Inflammatory macrophage treated with lipopolysaccharide for 4 hours (primary cell): ENCODE measurements around the gene NME7.
A peak's percentile ranks its signal among the peaks of the same experiment; 100 is the strongest.
"Not testable (repeated sequence)": the region's sequence is repeated elsewhere in the genome, so short reads cannot be mapped to it uniquely, and the experiment has no call there.

Source experiments
- DNase-seq: peaks from one replicate; pipeline ENCODE4 v3.0.0-alpha.2; 2020

Gene NME7

DNA sequence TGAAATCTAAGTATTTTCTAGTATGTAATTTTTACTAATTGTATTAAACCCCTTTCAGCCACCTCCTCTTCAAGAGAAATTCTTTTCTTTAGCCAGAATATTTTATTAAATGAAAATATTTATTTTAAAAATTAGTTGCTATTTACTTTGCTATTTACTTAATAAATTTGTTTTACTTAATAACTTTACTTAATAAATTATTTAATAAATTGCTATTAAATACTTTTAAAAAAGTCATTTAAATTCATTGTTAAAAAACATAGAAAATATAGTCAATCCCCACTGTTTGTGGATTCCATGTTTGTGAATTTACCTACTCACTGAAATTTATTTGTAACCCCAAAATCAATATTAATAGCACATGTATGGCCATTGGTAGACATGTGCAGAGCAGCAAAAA, 155.5 kb downstream of the NME7 start:
- no peak for DNase-seq

DNA sequence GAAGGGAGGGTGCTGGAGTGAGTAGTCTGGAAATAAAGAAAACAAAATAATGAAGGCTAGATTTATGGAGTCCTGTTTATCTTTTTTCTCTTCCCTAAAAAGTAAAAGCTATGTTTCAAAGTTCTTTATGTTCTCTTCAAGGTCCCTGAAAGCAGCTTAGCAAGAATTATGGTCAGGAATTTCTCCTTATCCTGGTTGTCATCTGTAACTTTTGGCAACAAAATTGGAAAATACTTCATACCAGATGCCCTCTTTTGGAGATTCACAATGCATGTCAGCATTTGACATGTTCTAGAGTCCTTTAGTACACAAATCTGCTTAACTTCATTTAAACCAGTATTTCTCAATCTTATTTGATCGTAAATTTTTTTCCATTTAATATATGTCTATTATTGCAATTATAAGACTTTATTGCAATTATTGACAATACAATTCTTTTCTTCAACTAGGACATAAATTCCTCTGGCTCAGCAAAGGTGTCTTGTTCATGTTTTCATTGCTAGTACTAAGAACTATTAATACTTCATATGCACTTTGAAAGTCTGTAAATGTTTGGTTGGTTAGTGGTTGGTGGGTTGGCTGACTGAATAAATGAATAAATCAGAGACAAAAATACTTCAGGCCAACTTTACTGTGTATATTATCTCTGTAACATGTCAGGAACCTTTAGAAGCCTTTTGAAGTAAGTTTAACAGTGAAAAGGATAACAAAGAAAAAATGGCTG, 159.6 kb downstream of the NME7 start:
- DNase-seq: no peak

- DNase-seq: no peak
These were observed 163.4 kb downstream of the NME7 start for GRCh38 chr1:169204157-169204556.

- no peak for DNase-seq
These were observed 164.6 kb downstream of the NME7 start for GRCh38 chr1:169202791-169203665.

DNA sequence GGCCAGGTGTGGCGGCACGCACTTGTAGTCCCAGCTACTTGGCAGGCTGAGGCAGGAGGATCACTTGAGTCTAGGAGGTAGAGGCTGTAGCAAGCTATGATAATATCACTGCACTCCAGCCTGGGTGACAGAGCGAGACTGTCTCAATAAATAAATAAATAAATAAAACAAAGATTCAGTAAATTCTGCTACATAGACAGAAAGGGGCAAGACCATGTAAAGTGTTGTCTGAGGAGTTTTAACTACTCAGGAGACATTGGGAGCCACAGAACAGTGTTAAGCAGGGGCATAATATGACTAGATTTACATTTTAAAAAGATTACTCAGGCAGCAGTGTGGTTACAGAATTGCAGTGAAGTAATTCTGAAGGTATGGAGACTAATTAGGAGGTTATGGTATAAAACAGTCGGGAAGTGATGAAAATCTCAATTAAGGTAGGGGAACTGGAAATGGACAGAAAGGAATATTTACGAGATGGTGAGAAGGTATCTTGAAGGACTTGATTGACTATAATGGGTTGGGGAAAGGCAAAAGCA, 166.4 kb downstream of the NME7 start:
- DNase-seq: no peak

DNA sequence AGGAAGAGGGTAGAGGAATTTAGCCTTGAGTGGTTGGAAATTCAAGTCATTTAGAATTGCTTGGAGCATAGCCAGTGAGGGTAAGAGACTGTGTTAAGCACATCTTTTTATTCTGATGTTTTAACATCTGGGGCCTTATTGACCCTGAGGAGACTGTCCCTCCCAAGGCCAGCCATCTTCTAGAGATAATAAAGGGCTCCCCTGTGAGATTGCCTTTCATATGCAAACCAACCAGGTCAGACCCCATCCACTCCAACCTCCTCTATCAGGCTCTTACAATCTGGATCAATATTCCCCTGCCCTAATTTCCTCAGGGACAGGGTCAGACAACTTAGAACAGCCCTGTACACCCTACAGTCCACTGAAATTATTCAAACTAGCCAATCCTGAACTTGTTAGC, 167.3 kb downstream of the NME7 start:
- no peak for DNase-seq

DNA sequence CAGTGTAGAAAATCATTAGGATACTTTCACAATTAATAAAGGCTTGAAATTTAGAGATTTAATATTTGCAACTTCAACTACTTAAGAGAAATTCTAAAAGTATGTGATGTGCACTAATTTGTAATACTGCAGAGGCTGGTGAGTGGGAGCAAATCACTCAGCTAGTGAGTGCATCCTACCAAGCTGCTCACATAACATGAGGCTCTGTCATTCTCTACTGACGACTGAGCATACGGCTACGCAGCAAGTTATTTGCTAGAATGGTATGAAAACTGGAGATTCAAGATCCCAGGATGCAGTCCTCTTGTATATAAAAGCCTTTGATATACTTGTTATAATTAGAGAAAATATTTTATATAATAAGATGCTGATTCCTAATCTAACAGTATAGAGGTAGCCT, 171.0 kb downstream of the NME7 start:
- no peak for DNase-seq

GRCh38 chr1:169196161-169196560, 171.4 kb downstream of the NME7 start:
- DNase-seq: no peak

DNA sequence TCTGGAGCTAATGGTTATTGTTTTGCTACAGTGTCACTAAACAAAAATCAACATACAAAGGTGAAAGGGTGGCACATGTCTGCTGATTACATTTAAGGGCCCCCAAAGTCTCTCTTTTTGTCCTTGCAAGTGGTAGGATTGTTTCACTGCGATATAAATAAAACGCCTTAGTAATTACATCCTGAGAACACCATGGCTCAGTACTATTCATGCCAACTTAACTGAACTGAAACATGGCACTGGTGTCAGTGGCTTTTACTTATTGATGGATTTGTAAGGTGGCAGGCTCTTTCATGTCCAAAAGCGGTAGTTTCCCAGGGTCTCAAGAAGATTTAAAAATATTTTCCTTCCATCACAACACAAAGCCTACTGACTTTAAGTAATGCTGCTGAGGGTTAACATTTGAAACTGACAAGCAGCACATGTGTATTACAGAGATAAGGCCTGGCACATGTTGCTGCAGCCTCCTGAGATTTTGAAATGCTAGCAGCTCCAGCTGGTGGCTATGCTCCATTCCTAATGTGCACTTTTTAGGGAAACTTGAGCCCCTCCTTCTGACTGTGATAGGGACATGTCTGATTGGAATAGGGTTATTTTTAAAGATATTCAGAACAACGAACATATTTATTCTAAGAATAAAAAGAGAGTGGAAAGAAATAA, 174.3 kb downstream of the NME7 start:
- no peak for DNase-seq

GRCh38 chr1:169186106-169186505, 181.5 kb downstream of the NME7 start:
- DNase-seq: no peak

- no peak for DNase-seq
These were observed 182.8 kb downstream of the NME7 start for GRCh38 chr1:169184812-169185211.

DNA sequence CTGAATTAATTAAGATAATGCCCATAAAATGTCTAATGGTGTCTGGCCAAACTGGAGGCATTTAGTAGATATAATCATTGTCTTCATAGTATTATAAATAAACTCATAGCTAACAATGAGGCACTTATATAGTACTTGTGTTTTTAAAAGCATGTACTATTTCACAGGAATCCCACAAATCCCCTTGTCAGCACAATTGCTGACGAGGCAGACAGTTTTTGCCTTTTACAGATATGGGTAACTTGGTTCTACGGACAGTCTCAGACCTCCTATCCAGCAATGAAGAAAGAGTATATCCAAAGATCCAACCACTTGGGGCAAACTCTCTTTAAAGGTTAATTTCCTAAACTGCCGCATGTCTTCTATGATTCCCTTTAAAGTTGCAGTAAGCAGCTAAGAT, 187.4 kb downstream of the NME7 start:
- DNase-seq: no peak

- DNase-seq: not testable (repeated sequence)
These were observed 188.2 kb downstream of the NME7 start for GRCh38 chr1:169179431-169179830.

DNA sequence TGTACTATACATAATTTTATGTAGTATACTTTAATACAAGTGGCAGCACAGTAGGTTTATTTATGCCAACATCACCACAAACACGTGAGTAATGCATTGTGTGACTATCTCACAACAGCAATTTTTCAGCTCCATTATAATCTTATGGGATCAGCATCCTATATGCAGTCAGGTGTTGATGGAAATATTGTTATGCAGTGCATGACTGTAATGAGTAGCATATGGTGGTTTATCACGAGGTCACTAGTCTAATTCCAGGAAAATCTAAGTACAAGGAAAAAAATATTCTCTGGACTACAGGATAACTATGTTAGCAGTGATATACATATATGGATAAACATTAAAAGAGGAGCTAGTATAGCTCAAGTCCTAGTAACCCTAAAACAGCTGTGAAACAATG, 192.1 kb downstream of the NME7 start:
- no peak for DNase-seq

- DNase-seq: no peak
These were observed 204.5 kb downstream of the NME7 start for GRCh38 chr1:169163059-169163458.

GRCh38 chr1:169161496-169162194, 206.0 kb downstream of the NME7 start:
- peak; percentile 30 for DNase-seq

GRCh38 chr1:169160845-169161495, 206.6 kb downstream of the NME7 start:
- no peak for DNase-seq

DNA sequence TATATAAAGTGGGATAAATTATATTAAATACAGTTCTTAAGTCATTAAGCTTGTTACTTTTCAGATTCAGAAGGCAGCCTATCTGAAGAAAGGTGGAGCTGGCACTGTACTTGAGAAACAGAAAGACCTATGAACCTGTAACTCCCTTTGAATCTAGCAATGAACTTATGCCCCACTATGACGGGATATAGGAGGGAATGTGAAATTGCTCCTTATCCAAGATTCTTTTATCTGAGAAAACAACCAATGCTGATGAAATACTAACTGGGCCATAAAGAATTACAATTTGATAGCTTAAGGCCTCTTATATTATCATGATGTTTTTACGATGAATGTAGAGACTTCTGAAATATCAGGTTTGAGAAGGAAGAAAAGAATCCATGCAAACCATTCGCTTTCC, 211.0 kb downstream of the NME7 start:
- DNase-seq: no peak

- DNase-seq: no peak
These were observed 211.9 kb downstream of the NME7 start for GRCh38 chr1:169155675-169156074.

DNA sequence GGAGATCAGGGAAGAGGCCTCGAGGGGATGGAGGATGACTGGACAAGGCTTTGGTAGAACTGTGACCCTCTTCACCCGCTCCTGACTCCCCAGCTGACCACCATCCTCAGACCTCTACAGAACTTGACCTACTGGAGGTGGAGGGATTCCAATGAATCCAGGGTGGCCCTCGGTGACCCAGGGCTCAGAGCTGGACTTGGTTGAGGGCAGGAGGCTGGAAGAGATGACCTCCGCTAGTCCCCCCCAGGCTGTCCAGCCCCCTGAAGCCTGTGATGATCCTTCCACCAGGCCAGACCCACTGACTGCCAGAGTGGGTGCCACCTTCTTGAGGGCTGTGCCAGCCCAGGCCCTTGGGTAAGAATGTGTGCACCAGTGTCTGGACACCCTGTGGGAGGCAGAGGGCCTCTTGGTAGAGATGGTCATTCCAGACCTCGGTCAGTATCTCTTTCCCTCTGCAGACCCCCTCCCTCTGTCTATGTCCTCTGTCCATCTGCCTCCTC, 216.2 kb downstream of the NME7 start:
- DNase-seq: no peak

GRCh38 chr1:169150641-169151337, 216.8 kb downstream of the NME7 start:
- no peak for DNase-seq
